ENCODE data around the gene APLP2. TPM values are rescaled to one million over a fixed set of nuclear protein-coding genes. Genes with fewer than 3 reads are reported as not detected.

The APLP2 gene
- total RNA-seq, 1 experiment from 2014 or later: 210 TPM

- H4K20me1 ChIP-seq (ENCODE audit: insufficient read depth): no peaks in the 10 kb centered on the region
- H3K9me3 ChIP-seq (ENCODE audit: control insufficient read depth in 1 of 2, insufficient read depth in 1 of 2, low read depth in 1 of 2, low read length in 2 of 2): no peaks in the 10 kb centered on the region
- ATAC-seq (no peak), DNase-seq (ENCODE audit: low read depth, low spot score) (no peak)
- no peak overlapping the region for H3K4me2 ChIP-seq (ENCODE audit: low read length)
- POLR2A ChIA-PET: no interaction called here
- intact Hi-C loops (cut with micrococcal nuclease): no loop called here
- CTCF ChIA-PET: no interaction called here
- TF ChIP-seq EGR1 (IDR thresholded peaks at IDR 0.05; ENCODE audit: low read depth) (no peak), ATF3 (IDR thresholded peaks at IDR 0.05) (no peak), CBX3 (IDR thresholded peaks at IDR 0.05; ENCODE audit: low read depth) (no peak), ZNF274 (IDR thresholded peaks at IDR 0.05; ENCODE audit: low read depth, low read length) (no peak), POLR2AphosphoS5 (IDR thresholded peaks at IDR 0.05; ENCODE audit: low read depth, low read length) (no peak), MAX (IDR thresholded peaks at IDR 0.05) (no peak), EZH2 (IDR thresholded peaks at IDR 0.05) (no peak), EZH2phosphoT487 (IDR thresholded peaks at IDR 0.05; ENCODE audit: borderline replicate concordance) (no peak), CEBPB (IDR thresholded peaks at IDR 0.05; ENCODE audit: low read depth) (no peak), JUND (IDR thresholded peaks at IDR 0.05) (no peak), POLR2A (IDR thresholded peaks at IDR 0.05; ENCODE audit: borderline replicate concordance, extremely low read depth, insufficient read depth, insufficient read length) (no peak), RAD21 (IDR thresholded peaks at IDR 0.05; ENCODE audit: low read depth) (no peak)
- RAD21 ChIA-PET (ENCODE audit: low non-redundant PET in 1 of 2, low total read pairs in 2 of 2, uncharacterized antibody in 2 of 2, unreplicated experiment in 2 of 2): no interaction called here
- H3K36me3 ChIP-seq (ENCODE audit: control insufficient read depth in 1 of 2, insufficient read depth in 2 of 2, low read length in 2 of 2): no peaks in the 10 kb centered on the region
- H2AFZ ChIP-seq (ENCODE audit: low read depth, low read length, poor library complexity, severe bottlenecking): no peak overlapping the region
- H3K79me2 ChIP-seq (ENCODE audit: insufficient read depth, low read length): peaks cover 47% of the 10 kb centered on the region
- no TSS peak for BruUV-seq (replicated peaks)
- no peaks in the 10 kb centered on the region for H3K4me1 ChIP-seq (ENCODE audit: control insufficient read depth in 1 of 2, insufficient read depth in 2 of 2, low read length in 2 of 2)
- H3K4me3 ChIP-seq (replicated peaks in 1 of 2; ENCODE audit: low read depth in 1 of 2, low read length in 2 of 2): no peak overlapping the region
- H3K9ac ChIP-seq (ENCODE audit: low read length): no peak overlapping the region
- no peaks in the 10 kb centered on the region for H3K27me3 ChIP-seq (ENCODE audit: insufficient read depth, low read length)
- no peak overlapping the region for H3K27ac ChIP-seq (ENCODE audit: low read depth, low read length)
- no peaks in the 10 kb centered on the region for H3K9me2 ChIP-seq (ENCODE audit: insufficient read depth)
Observed at GRCh38 chr11:130188585-130189347, 119.1 kb downstream of the APLP2 start.
